Measurements from ENCODE around the gene PNMT. TPM values are rescaled to one million over a fixed set of nuclear protein-coding genes. Genes with fewer than 3 reads are reported as not detected.

The PNMT gene
- total RNA-seq, 3 donors from 2014 or later (not counting 1 experiment from before 2014, with no cell fraction given): 1.2 to 2.5 (median 2.2) TPM

DNA sequence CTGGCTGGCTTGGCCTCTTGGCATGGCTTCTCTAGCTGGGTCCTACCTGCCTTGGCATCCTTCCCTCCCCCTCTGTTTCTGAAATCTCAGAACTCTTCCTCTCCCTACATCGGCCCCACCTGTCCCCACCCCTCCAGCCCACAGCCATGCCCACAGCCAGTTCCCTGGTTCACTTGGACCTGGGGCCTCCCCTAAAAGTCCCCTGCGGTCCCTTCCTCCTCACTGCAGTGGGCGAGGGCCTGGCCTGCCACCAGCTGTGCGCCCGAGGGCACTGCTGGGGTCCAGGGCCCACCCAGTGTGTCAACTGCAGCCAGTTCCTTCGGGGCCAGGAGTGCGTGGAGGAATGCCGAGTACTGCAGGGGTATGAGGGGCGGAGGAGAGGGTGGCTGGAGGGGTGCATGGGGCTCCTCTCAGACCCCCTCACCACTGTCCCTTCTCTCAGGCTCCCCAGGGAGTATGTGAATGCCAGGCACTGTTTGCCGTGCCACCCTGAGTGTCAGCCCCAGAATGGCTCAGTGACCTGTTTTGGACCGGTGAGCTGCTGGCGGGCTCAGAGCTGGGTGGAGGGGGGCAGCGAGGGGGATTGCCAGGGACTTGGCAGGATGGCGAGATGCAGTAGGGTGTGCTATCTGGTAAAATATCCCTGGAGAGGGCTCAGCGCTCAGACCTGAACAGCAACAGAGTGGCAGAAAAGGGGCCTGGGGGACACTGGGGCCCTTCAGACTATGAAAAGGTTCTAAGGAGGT, 48.0 kb downstream of the PNMT start:
- H3K4me3 ChIP-seq (ENCODE audit: low read length): no peak overlapping the region
- 94% methylated on average over 15 of the region's 15 CpGs for WGBS (ENCODE audit: insufficient coverage)
- H3K4me1 ChIP-seq (ENCODE audit: control insufficient read depth, insufficient read depth, low read length): no peaks in the 10 kb centered on the region
- H3K27ac Mint-ChIP-seq: peak overlapping the region in 1 of 2 donors; percentile 29
- no peaks in the 10 kb centered on the region for H3K9me3 Mint-ChIP-seq
- no peaks in the 10 kb centered on the region for H3K27me3 Mint-ChIP-seq (ENCODE audit: low read depth in 2 of 2)
- H3K27me3 ChIP-seq (ENCODE audit: control insufficient read depth, insufficient read depth, low read length): no peaks in the 10 kb centered on the region
- DNase-seq (no peak), ATAC-seq (no peak)
- H3K36me3 ChIP-seq (ENCODE audit: control insufficient read depth, insufficient read depth, low read length): peaks cover 13% of the 10 kb centered on the region
- H3K4me3 Mint-ChIP-seq: no peak overlapping the region
- H3K4me1 Mint-ChIP-seq: peaks cover 16 to 21% of the 10 kb centered on the region in 2 donors
- intact Hi-C loops (cut with micrococcal nuclease): no loop called here
- TF ChIP-seq, protein P1, sequence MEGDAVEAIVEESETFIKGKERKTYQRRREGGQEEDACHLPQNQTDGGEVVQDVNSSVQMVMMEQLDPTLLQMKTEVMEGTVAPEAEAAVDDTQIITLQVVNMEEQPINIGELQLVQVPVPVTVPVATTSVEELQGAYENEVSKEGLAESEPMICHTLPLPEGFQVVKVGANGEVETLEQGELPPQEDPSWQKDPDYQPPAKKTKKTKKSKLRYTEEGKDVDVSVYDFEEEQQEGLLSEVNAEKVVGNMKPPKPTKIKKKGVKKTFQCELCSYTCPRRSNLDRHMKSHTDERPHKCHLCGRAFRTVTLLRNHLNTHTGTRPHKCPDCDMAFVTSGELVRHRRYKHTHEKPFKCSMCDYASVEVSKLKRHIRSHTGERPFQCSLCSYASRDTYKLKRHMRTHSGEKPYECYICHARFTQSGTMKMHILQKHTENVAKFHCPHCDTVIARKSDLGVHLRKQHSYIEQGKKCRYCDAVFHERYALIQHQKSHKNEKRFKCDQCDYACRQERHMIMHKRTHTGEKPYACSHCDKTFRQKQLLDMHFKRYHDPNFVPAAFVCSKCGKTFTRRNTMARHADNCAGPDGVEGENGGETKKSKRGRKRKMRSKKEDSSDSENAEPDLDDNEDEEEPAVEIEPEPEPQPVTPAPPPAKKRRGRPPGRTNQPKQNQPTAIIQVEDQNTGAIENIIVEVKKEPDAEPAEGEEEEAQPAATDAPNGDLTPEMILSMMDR (IDR thresholded peaks at IDR 0.05): no peak
- no peak overlapping the region for H3K27ac ChIP-seq (ENCODE audit: low read length)
- no peaks in the 10 kb centered on the region for H3K36me3 Mint-ChIP-seq
- H3K9me3 ChIP-seq (ENCODE audit: control insufficient read depth, insufficient read depth, low read length): no peaks in the 10 kb centered on the region

DNA sequence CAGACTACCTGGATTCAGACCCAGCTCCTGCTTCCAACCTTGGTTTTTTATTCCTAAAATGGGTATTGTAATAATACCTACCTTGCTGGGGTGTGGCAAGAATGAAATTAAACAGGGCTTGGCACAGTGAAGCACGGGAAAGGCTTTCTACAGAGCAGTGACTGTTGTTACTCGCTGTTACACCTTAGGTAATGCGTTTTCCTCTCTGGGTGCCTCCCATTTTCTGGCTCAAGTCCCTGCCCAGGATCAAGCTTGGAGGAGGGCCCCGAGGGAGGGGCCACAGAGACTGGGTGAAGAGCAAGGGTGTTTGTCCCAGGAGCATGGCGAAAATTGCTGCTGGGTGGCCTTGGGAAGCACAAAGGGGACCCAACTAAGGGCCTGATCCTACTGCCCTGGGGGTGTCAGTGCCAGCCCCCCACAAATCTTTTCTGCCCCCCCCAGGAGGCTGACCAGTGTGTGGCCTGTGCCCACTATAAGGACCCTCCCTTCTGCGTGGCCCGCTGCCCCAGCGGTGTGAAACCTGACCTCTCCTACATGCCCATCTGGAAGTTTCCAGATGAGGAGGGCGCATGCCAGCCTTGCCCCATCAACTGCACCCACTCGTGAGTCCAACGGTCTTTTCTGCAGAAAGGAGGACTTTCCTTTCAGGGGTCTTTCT, 48.8 kb downstream of the PNMT start:
- H3K27me3 ChIP-seq (ENCODE audit: control insufficient read depth, insufficient read depth, low read length): no peaks in the 10 kb centered on the region
- no peaks in the 10 kb centered on the region for H3K9me3 ChIP-seq (ENCODE audit: control insufficient read depth, insufficient read depth, low read length)
- ATAC-seq (no peak), DNase-seq (no peak)
- Mint-ChIP-seq H3K36me3 (no peaks in the 10 kb centered on the region), H3K4me3 (no peak overlapping the region), H3K27ac (peak overlapping the region in 1 of 2 donors; percentile 29), H3K9me3 (no peaks in the 10 kb centered on the region), H3K4me1 (peaks cover 9 to 13% of the 10 kb centered on the region in 2 donors), H3K27me3 (ENCODE audit: low read depth in 2 of 2) (no peaks in the 10 kb centered on the region)
- intact Hi-C loops (cut with micrococcal nuclease): no loop called here
- H3K4me3 ChIP-seq (ENCODE audit: low read length): no peak overlapping the region
- TF ChIP-seq, protein P1 (IDR thresholded peaks at IDR 0.05): no peak
- 93% methylated on average over 11 of the region's 11 CpGs for WGBS (ENCODE audit: insufficient coverage)
- H3K4me1 ChIP-seq (ENCODE audit: control insufficient read depth, insufficient read depth, low read length): no peaks in the 10 kb centered on the region
- H3K27ac ChIP-seq (ENCODE audit: low read length): no peak overlapping the region
- peaks cover 13% of the 10 kb centered on the region for H3K36me3 ChIP-seq (ENCODE audit: control insufficient read depth, insufficient read depth, low read length)

GRCh38 chr17:39717660-39718059, 49.4 kb downstream of the PNMT start:
- peaks cover 2 to 7% of the 10 kb centered on the region in 2 donors for H3K4me1 Mint-ChIP-seq
- TF ChIP-seq, protein P1 (IDR thresholded peaks at IDR 0.05): no peak
- Histone ChIP-seq H3K4me3 (ENCODE audit: low read length) (no peak overlapping the region), H3K36me3 (ENCODE audit: control insufficient read depth, insufficient read depth, low read length) (peaks cover 13% of the 10 kb centered on the region), H3K9me3 (ENCODE audit: control insufficient read depth, insufficient read depth, low read length) (no peaks in the 10 kb centered on the region), H3K27me3 (ENCODE audit: control insufficient read depth, insufficient read depth, low read length) (no peaks in the 10 kb centered on the region), H3K4me1 (ENCODE audit: control insufficient read depth, insufficient read depth, low read length) (no peaks in the 10 kb centered on the region), H3K27ac (ENCODE audit: low read length) (no peak overlapping the region)
- ATAC-seq (no peak), DNase-seq (no peak)
- no peaks in the 10 kb centered on the region for H3K27me3 Mint-ChIP-seq (ENCODE audit: low read depth in 2 of 2)
- H3K27ac Mint-ChIP-seq: peak overlapping the region in 1 of 2 donors; percentile 36
- H3K36me3 Mint-ChIP-seq: no peaks in the 10 kb centered on the region
- H3K9me3 Mint-ChIP-seq: no peaks in the 10 kb centered on the region
- no peak overlapping the region for H3K4me3 Mint-ChIP-seq
- intact Hi-C loops (cut with micrococcal nuclease): no loop called here
- WGBS (ENCODE audit: insufficient coverage): 98% methylated on average over 6 of the region's 6 CpGs
